ENCODE data around the gene RBM8A. TPM values are rescaled to one million over a fixed set of nuclear protein-coding genes. Genes with fewer than 3 reads are reported as not detected.

The RBM8A gene
- total RNA-seq, 1 experiment from 2014 or later: 482 TPM

DNA sequence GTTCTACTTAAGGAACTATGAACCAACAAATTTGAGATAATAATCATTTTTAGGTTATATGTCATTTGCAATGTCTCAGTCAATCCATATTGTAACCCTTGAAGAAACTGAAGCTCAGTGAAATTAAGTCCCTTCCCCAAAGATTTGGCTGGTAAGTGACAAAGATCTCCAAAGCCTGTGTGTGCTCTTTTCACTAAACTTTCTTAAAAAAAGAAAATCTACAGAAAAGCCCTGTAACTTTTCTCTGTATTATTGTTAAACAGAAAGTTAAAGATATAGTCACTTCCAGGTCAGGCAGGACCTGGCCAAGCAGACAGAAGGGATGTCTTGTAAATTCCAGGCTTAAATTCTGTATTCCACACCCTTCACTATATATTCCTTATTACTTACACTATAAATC lies 29.1 kb upstream of the RBM8A start:
- DNase-seq: no peak
- no peaks in the 10 kb centered on the region for H3K9me3 ChIP-seq (ENCODE audit: low read length)
- H3K4me2 ChIP-seq (ENCODE audit: low read length): peak overlapping the region; percentile 84
- peak overlapping the region; percentile 83; the same call in 1 of the 2 replicates for H2AFZ ChIP-seq (ENCODE audit: low read length)
- H3K79me2 ChIP-seq (ENCODE audit: low read length): peaks cover 24% of the 10 kb centered on the region
- no peaks in the 10 kb centered on the region for H3K9me2 ChIP-seq (replicated peaks; ENCODE audit: low read length)
- intact Hi-C loops (cut with micrococcal nuclease): loop anchor here (2.0 to 5.0 kb wide), 2 partner anchors 39 to 98 kb away; partner anchors contain the start of genes PEX11B and PIAS3
- H4K20me1 ChIP-seq (ENCODE audit: low read length): no peaks in the 10 kb centered on the region
- peak overlapping the region; percentile 50 for H3K9ac ChIP-seq (ENCODE audit: low read length)
- ChIA-PET CTCF (no interaction called here), POLR2A (ENCODE audit: unreplicated experiment) (no interaction called here)
- peak overlapping the region; percentile 76 for H3K4me3 ChIP-seq (ENCODE audit: low read length)
- no peaks in the 10 kb centered on the region for H3F3A ChIP-seq (ENCODE audit: low read length, unreplicated experiment)
- H3K27me3 ChIP-seq (ENCODE audit: low read length): no peaks in the 10 kb centered on the region
- no peak for ATAC-seq
- TF ChIP-seq EZH2 (IDR thresholded peaks at IDR 0.05; ENCODE audit: low read length, unreplicated experiment): no peak
- TF ChIP-seq EZH2phosphoT487 (IDR thresholded peaks at IDR 0.05; ENCODE audit: borderline replicate concordance, low read length): no peak
- TF ChIP-seq, protein P1, sequence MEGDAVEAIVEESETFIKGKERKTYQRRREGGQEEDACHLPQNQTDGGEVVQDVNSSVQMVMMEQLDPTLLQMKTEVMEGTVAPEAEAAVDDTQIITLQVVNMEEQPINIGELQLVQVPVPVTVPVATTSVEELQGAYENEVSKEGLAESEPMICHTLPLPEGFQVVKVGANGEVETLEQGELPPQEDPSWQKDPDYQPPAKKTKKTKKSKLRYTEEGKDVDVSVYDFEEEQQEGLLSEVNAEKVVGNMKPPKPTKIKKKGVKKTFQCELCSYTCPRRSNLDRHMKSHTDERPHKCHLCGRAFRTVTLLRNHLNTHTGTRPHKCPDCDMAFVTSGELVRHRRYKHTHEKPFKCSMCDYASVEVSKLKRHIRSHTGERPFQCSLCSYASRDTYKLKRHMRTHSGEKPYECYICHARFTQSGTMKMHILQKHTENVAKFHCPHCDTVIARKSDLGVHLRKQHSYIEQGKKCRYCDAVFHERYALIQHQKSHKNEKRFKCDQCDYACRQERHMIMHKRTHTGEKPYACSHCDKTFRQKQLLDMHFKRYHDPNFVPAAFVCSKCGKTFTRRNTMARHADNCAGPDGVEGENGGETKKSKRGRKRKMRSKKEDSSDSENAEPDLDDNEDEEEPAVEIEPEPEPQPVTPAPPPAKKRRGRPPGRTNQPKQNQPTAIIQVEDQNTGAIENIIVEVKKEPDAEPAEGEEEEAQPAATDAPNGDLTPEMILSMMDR (conservative IDR thresholded peaks at IDR 0.05; ENCODE audit: low read depth, low read length): no peak
- H3K4me1 ChIP-seq (ENCODE audit: insufficient read depth, low read length): peaks cover 33% of the 10 kb centered on the region
- no peak overlapping the region for H3K27ac ChIP-seq (ENCODE audit: low read length)
- no TSS peak for BruUV-seq (replicated peaks)
- H3K36me3 ChIP-seq (ENCODE audit: low read depth, low read length): no peaks in the 10 kb centered on the region

DNA sequence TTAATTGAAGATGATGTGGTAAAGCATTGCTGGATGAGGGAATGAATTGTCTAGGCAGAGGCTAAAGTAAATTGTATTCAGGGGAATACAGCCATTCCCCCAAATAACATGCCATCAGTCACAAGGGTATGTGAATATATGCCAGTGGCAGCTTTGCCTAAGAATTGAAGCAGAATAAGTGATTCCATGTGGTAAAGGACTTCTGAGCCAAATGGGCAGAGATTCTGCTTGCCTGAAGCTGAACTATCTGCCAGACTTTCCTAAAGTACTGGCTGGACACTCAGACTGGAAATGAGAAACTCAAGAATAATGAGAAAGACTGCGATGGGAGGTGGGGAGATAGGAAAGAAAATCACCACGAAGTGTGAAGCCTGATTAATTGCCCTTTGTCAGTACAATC lies 28.2 kb upstream of the RBM8A start:
- Histone ChIP-seq H2AFZ (ENCODE audit: low read length) (no peak overlapping the region), H3K27ac (ENCODE audit: low read length) (no peak overlapping the region), H3K36me3 (ENCODE audit: low read depth, low read length) (no peaks in the 10 kb centered on the region), H3K4me1 (ENCODE audit: insufficient read depth, low read length) (peaks cover 25% of the 10 kb centered on the region), H3K9me2 (replicated peaks; ENCODE audit: low read length) (no peaks in the 10 kb centered on the region), H3K79me2 (ENCODE audit: low read length) (peaks cover 24% of the 10 kb centered on the region), H3K9ac (ENCODE audit: low read length) (no peak overlapping the region), H4K20me1 (ENCODE audit: low read length) (no peaks in the 10 kb centered on the region), H3K4me2 (ENCODE audit: low read length) (peak overlapping the region; percentile 84), H3K9me3 (ENCODE audit: low read length) (no peaks in the 10 kb centered on the region), H3K27me3 (ENCODE audit: low read length) (no peaks in the 10 kb centered on the region), H3K4me3 (ENCODE audit: low read length) (no peak overlapping the region), H3F3A (ENCODE audit: low read length, unreplicated experiment) (no peaks in the 10 kb centered on the region)
- no TSS peak for BruUV-seq (replicated peaks)
- ChIA-PET POLR2A (ENCODE audit: unreplicated experiment) (interaction anchor here (0.8 kb wide), 1 partner anchor 96 kb away, joined by 3 read pairs; no protein-coding TSS in a partner anchor), CTCF (no interaction called here)
- DNase-seq (no peak), ATAC-seq (no peak)
- intact Hi-C loops (cut with micrococcal nuclease): loop anchor here (5.0 kb wide), 1 partner anchor 38 kb away; the partner anchor contains the start of gene PEX11B
- TF ChIP-seq EZH2 (IDR thresholded peaks at IDR 0.05; ENCODE audit: low read length, unreplicated experiment) (no peak), EZH2phosphoT487 (IDR thresholded peaks at IDR 0.05; ENCODE audit: borderline replicate concordance, low read length) (no peak)
- TF ChIP-seq, protein P1 (conservative IDR thresholded peaks at IDR 0.05; ENCODE audit: low read depth, low read length): no peak

DNA sequence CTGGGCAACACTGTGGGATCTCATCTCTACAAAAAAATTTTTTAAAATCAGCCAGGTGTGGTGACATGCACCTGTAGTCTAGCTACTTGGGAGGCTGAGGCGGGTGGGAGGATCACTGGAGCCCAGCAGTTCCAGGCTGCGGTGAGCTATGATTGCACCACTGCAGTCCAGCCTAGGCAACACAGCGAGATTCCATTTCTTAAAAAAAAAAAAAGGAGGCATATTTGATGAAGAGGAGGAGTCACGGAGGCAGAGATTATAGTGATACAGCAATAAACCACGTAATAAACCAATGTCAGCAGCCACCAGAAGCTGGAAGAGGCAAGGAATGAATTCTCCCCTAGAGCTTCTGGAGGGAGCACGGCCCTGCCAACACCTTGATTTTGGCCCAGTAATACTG lies 26.6 kb upstream of the RBM8A start:
- Histone ChIP-seq H3K4me2 (ENCODE audit: low read length) (no peak overlapping the region), H3K4me1 (ENCODE audit: insufficient read depth, low read length) (peaks cover 25% of the 10 kb centered on the region), H3K9ac (ENCODE audit: low read length) (no peak overlapping the region), H3K9me2 (replicated peaks; ENCODE audit: low read length) (no peaks in the 10 kb centered on the region), H3K36me3 (ENCODE audit: low read depth, low read length) (no peaks in the 10 kb centered on the region), H4K20me1 (ENCODE audit: low read length) (no peaks in the 10 kb centered on the region), H3K27me3 (ENCODE audit: low read length) (no peaks in the 10 kb centered on the region), H3K9me3 (ENCODE audit: low read length) (no peaks in the 10 kb centered on the region), H3K27ac (ENCODE audit: low read length) (no peak overlapping the region), H3F3A (ENCODE audit: low read length, unreplicated experiment) (no peaks in the 10 kb centered on the region), H3K79me2 (ENCODE audit: low read length) (peaks cover 24% of the 10 kb centered on the region), H3K4me3 (ENCODE audit: low read length) (no peak overlapping the region), H2AFZ (ENCODE audit: low read length) (no peak overlapping the region)
- no TSS peak for BruUV-seq (replicated peaks)
- no peak for ATAC-seq
- DNase-seq: no peak
- TF ChIP-seq EZH2 (IDR thresholded peaks at IDR 0.05; ENCODE audit: low read length, unreplicated experiment): no peak
- TF ChIP-seq EZH2phosphoT487 (IDR thresholded peaks at IDR 0.05; ENCODE audit: borderline replicate concordance, low read length): no peak
- TF ChIP-seq, protein P1 (conservative IDR thresholded peaks at IDR 0.05; ENCODE audit: low read depth, low read length): no peak
- intact Hi-C loops (cut with micrococcal nuclease): no loop called here
- ChIA-PET POLR2A (ENCODE audit: unreplicated experiment) (no interaction called here), CTCF (interaction anchor here (0.6 kb wide), 1 partner anchor 11 kb away, joined by 3 read pairs; the partner anchor contains the start of genes ANKRD34A and POLR3GL)

Measured in PC-3 (cell line).